GM21825 (cell line): ENCODE measurements around the gene ASGR1.
"Not testable (repeated sequence)": the region's sequence is repeated elsewhere in the genome, so short reads cannot be mapped to it uniquely, and the experiment has no call there.

Experiments used
- ATAC-seq: cut with Tn5 transposase; IDR thresholded peaks from one replicate; pipeline ENCODE4 v1.9.1; 2021; ENCODE audit warnings: mild to moderate bottlenecking, moderate library complexity; ENCODE audit not compliant: unreplicated experiment

The ASGR1 gene

GRCh38 chr17:7168841-7169564, 10.2 kb downstream of the ASGR1 start:
- ATAC-seq: not testable (repeated sequence)

DNA sequence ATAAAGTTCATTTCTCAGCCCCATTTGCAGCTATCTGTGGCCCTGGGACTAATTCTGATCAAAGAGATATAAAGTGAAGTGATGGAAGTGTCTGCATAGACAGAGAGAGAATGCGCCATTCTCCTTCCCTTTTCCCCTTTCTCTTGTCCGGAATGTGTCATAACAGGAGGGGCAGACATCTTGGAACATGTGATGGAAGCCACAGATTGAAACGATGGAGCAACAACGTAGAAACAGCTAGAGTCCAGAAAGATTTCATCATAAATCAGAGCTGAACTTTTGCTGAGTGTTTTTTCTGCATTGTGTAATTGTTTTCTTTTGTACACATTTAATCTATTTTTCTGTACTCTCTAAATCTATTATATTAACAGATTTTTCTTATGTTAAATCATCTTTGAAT, 11.3 kb downstream of the ASGR1 start:
- ATAC-seq: no peak

DNA sequence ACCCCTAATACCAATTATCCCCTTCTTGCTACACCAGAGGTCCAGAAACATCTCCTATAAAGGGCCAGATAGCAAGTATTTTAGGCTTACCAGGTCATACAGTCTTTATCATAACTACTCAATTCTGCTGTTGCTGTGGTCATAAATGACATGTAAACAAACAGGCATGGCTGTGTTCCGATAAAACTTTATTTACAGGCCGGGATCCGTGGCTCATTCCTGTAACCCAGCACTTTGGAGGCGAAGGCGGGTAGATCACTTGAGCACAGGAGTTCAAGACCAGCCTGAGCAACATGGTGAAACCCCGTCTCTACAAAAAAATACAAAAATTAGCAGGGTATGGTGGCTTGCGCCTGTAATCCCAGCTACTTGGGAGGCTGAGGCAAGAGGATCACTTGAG, 12.3 kb downstream of the ASGR1 start:
- no peak for ATAC-seq

- not testable (repeated sequence) for ATAC-seq
Measured at GRCh38 chr17:7159571-7159970, 19.6 kb downstream of the ASGR1 start.

DNA sequence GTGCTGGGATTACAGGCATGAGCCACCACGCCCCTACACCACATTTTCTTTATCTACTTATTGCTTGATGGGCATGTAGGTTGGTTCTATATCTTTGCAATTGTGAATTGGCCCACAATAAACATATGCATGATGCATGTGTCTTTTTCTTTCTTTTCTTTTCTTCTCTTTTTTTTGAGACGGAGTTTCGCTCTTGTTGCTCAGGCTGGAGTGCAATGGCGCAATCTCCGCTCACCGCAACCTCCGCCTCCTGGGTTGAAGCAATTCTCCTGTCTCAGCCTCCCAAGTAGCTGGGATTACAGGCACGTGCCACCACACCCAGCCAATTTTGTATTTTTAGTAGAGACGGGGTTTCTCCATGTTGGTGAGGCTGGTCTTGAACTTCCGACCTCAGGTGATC, 20.7 kb downstream of the ASGR1 start:
- not testable (repeated sequence) for ATAC-seq

- no peak for ATAC-seq
Measured at GRCh38 chr17:7156342-7156940, 22.7 kb downstream of the ASGR1 start.

- ATAC-seq: no peak
Measured at GRCh38 chr17:7147772-7148171, 31.4 kb downstream of the ASGR1 start.

- no peak for ATAC-seq
Measured at GRCh38 chr17:7146115-7146514, 33.1 kb downstream of the ASGR1 start.

- ATAC-seq: no peak
Measured at GRCh38 chr17:7144213-7144612, 35.0 kb downstream of the ASGR1 start.

- ATAC-seq: no peak
Measured at GRCh38 chr17:7141824-7142223, 37.3 kb downstream of the ASGR1 start.

- no peak for ATAC-seq
Measured at GRCh38 chr17:7139400-7139799, 39.8 kb downstream of the ASGR1 start.

- no peak for ATAC-seq
Measured at GRCh38 chr17:7138800-7139381, 40.3 kb downstream of the ASGR1 start.

GRCh38 chr17:7137171-7137943, 41.8 kb downstream of the ASGR1 start:
- no peak for ATAC-seq

DNA sequence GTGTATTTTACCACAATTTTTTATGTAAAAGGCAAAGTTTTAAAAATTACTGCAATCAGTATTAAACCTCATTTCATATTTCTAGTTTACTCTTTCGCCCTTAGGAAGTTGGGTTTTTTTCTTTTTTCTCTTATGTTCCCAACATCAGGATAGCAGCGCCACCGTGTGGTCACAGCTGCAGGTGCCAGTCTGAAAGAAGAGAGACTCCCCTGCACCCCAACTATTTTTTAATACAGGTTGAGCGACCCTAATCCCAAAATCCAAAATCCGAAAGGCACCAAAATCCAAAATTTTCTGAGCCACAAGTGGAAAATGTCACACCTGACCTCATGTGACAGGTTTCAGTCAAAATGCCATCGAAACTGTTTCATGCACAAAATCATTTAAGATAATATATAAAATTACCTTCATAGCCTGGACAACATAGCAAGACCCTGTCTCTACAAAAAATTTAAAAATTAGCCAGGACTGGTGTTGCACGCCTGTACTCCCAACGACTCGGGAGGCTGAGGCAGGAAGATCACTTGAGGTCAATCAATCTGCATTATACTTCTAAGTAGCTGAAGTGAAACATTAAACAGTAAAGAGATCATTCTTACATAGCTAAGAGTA, 42.8 kb downstream of the ASGR1 start:
- ATAC-seq: no peak

- no peak for ATAC-seq
Measured at GRCh38 chr17:7133916-7134315, 45.3 kb downstream of the ASGR1 start.

DNA sequence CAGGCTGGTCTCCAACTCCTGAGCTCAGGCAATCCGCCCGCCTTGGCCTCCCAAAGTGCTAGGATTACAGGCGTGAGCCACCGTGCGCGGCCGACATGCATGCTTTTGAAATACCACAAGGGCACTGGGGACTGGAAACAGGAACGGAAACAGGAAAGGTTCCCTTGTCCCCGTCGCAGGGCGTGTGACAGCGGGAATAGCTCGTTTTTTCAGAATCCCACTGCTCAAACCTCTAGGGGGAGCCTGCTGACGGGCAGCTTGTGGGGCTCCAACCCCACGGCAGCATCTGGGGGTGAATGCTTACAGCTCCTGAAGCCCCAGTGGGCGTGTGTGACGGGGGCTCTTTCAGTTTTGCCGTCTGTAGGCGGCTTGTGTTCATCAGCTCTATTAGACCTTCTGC, 45.7 kb downstream of the ASGR1 start:
- no peak for ATAC-seq

GRCh38 chr17:7132511-7133094, 46.6 kb downstream of the ASGR1 start:
- no peak for ATAC-seq

DNA sequence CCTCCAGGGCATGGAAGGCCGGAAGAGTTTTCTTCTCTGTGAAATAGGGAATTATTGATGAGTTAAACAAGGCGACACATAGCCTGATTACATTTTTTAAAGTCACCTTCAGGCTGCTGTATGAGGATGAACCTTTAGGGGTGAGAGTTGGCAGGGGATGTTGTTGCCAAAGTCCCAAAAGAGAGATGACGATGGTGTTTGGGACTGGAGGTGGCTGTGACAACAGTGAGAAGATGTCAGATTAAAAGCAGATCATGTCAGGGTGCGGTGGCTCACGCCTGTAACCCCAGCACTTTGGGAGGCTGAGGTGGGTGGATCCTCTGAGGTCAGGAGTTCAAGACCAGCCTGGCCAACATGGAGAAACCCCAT, 47.8 kb downstream of the ASGR1 start:
- ATAC-seq: no peak

- ATAC-seq: no peak
Measured at GRCh38 chr17:7130621-7131422, 48.3 kb downstream of the ASGR1 start.

DNA sequence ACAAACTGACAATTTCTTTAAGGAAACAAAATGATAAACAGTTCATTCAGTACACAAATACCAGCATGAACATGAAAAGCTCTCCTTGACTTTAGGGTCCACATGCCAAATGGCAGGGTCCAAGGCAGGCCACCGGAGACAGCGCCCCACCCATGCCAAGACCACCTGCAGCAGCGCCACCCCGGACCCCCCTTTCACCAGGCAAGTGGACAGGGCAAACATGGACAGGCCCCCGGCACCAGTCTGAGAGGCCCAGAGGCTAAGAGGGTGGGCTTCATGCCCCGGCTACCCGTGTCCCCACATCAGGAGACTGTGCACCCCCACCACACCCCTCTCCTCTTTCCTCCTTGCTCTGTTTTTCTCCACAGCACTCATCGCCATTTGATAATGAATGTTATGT, 49.9 kb downstream of the ASGR1 start:
- ATAC-seq: no peak
